ENCODE results near the gene TBL3. TPM values are rescaled to one million over a fixed set of nuclear protein-coding genes. Genes with fewer than 3 reads are reported as not detected.

The TBL3 gene
- total and polyA plus RNA-seq, 3 experiments from 2014 or later = 62.9 to 78.0 (median 74.6) TPM

DNA sequence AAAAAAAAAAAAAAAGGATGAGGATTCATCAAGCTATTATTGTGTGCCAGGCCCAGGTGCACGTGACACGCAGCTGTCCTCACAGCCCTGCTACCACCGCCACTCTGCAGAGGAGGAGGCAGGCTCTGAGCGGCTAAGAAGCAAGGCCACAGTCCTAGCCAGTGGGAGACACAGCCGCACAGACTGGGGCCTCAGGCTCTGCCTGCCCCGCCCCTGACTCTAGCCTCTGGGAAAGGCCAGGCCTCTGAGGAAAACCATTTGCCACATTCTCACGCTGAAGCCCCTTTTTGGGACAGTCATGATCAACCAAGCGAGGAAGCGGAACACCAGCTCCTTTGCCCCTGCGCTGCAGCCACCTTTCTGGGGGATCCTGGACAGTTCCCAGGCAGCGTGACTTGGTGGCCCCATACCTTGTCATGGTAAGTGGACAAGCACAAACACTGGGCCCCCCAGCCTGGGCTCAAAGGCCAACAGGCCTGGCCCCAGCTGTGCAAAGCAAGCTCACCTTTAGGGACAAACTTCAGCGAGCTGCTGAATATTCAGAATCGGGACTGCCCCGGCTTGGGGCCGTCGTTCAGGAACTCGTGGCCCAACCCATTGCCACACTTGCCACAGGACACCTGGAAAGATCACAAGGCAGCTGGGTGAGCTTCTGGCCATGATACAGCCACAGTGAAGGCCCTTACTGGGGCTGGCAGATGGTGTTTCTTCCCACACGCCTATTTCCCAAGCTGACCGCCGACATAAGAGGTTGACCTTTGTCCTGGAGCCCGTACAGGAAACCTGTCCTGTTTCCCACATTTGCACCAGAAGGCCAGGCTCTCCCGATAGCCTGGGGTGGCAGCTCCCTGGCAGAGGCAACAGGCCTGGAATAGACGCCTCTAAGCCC, 31.3 kb upstream of the TBL3 start:
- Histone ChIP-seq H3K4me1 (ENCODE audit: insufficient read depth, low read length) (peaks cover 16% of the 10 kb centered on the region), H3K36me3 (ENCODE audit: insufficient read depth, low read length) (peaks cover 9% of the 10 kb centered on the region), H3K4me3 (ENCODE audit: low read length) (no peak overlapping the region), H3K9me3 (ENCODE audit: low read length) (no peaks in the 10 kb centered on the region), H3K27me3 (ENCODE audit: insufficient read depth, low read length, poor library complexity, severe bottlenecking) (no peaks in the 10 kb centered on the region), H3K27ac (ENCODE audit: low read depth, low read length) (no peak overlapping the region)
- no peak for DNase-seq
- no peaks in the 10 kb centered on the region for H3K9me3 Mint-ChIP-seq
- peak overlapping the region in 2 of 7 donors; percentile 23 to 30 for H3K4me3 Mint-ChIP-seq
- POLR2A ChIA-PET = no interaction called here
- H3K4me1 Mint-ChIP-seq = peaks cover 8 to 24% (median 11%) of the 10 kb centered on the region in 3 donors
- H3K27ac Mint-ChIP-seq = no peak overlapping the region
- H3K36me3 Mint-ChIP-seq = peaks cover 0 to 26% (median 1%) of the 10 kb centered on the region in 3 donors
- CTCF ChIA-PET = interaction anchor here (1.2 kb wide), 1 partner anchor 15 kb away, joined by 3 read pairs; no protein-coding TSS in a partner anchor
- H3K27me3 Mint-ChIP-seq = no peaks in the 10 kb centered on the region

DNA sequence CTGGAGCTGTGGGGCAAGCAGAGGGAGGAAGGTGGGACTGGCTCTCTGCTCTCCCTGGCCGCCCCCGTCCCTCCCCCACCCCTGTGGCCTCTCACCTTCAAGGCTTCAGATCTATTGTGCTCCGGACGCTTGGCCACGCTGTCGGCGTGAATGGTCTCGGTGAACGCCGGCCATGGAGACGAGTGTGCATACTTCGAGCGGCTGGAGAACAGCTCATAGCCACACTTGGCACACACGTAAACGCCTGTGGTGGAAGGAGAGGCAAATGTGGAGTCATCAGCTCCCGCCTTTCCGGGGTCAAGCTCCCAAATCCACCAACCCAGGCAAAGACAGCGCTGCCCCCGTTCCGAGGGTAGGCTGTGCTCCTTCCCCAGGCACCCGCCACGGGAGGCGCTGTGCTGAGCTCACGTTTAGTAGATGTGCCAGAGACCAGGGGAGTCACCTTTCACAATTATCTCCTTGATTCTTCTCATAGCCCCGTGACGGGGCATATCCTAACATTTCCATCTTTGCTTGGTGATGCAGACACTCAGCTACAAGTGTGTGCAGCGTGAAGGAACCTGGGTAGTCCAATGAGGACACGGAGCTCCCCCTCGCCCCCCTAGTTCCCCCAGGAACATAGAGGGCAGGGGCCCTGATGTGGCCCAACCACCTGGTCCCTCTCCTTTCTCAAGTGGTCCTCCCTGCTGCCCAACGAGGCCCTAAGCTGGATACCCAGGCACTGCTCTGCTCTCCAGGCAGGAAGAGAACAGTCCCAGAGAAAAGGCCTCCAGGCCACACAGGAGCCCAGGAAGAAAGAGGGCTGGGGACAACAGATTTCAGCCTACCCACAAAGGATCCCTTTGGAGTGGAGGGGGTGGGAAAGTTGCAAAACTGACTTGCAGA, 30.4 kb upstream of the TBL3 start:
- Histone ChIP-seq H3K9me3 (ENCODE audit: low read length) (no peaks in the 10 kb centered on the region), H3K4me3 (ENCODE audit: low read length) (no peak overlapping the region), H3K27me3 (ENCODE audit: insufficient read depth, low read length, poor library complexity, severe bottlenecking) (no peaks in the 10 kb centered on the region), H3K36me3 (ENCODE audit: insufficient read depth, low read length) (peaks cover 9% of the 10 kb centered on the region), H3K27ac (ENCODE audit: low read depth, low read length) (peak overlapping the region; percentile 72), H3K4me1 (ENCODE audit: insufficient read depth, low read length) (peaks cover 16% of the 10 kb centered on the region)
- H3K27ac Mint-ChIP-seq = peak overlapping the region in 2 of 8 donors; percentile 26 to 66
- peaks cover 8 to 24% (median 11%) of the 10 kb centered on the region in 3 donors for H3K4me1 Mint-ChIP-seq
- H3K27me3 Mint-ChIP-seq = no peaks in the 10 kb centered on the region
- ChIA-PET POLR2A (no interaction called here), CTCF (interaction anchor here (1.2 kb wide), 1 partner anchor 14 kb away, joined by 3 read pairs; no protein-coding TSS in a partner anchor)
- peak overlapping the region; percentile 40 to 95 (median 87) for H3K4me3 Mint-ChIP-seq
- H3K36me3 Mint-ChIP-seq = peaks cover 0 to 26% (median 1%) of the 10 kb centered on the region in 3 donors
- DNase-seq = no peak
- no peaks in the 10 kb centered on the region for H3K9me3 Mint-ChIP-seq

GRCh38 chr16:1942047-1942809, 29.6 kb upstream of the TBL3 start:
- peak overlapping the region; percentile 79 for H3K4me3 ChIP-seq (ENCODE audit: low read length)
- peak overlapping the region; percentile 72 for H3K27ac ChIP-seq (ENCODE audit: low read depth, low read length)
- POLR2A ChIA-PET = interaction anchor here (1.7 kb wide), 1 partner anchor 23 kb away, joined by 16 read pairs; the partner anchor contains the start of gene RPS2

DNA sequence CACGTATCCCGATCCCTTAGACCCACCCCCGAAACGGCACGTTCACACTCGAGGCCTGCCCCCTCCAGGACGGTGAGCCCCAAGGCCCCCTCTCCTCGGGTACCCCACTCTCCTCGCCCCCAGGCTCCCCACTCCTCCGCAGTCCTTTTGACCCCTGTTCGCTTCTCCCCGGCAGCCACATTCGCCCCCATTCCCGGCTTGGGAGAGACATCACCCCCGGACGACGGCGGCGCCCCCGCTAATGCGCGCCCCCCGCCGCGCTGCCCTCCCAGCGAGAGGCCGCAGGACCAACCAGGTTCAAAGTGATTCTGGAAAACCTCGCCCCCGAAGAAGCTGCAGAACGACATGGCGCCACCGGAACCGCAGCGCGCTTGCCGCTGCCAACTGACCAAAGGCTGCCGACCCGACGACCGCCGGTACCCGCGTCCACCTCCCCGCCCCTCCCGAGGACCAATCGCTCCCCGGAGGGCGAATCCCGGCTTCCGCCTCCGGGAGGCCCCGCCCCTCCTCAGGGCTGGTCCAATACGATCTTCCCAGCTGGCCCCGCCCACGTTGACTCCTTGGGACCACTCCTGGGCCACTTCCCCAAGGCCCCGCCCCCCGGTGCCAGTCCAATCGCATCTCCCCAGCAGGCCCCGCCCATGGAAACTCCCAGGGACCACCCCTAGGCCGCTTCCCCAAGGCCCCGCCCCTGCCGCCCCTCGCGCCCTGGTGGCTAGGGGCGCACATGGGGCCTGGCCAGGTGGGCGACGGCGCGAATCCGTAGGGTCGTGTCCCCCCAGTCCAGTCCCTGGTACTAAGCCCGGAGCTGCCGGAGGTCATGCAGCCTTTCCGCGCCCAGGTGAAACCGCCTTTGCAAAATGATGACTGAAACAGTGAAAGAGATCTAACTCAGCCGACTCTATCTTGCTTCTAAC, 28.8 kb upstream of the TBL3 start, which contains the start of gene MSRB1:
TSS of gene MSRB1 (minus strand) at position 390 of the 917 bp plus-strand sequence. CDS start at position 347, 43 bp downstream.
- H3K36me3 ChIP-seq (ENCODE audit: insufficient read depth, low read length) = peaks cover 9% of the 10 kb centered on the region
- peaks cover 16% of the 10 kb centered on the region for H3K4me1 ChIP-seq (ENCODE audit: insufficient read depth, low read length)
- H3K9me3 ChIP-seq (ENCODE audit: low read length) = no peaks in the 10 kb centered on the region
- peak within 1 kb of the TSS; percentile 72 for H3K27ac ChIP-seq (ENCODE audit: low read depth, low read length)
- H3K4me3 Mint-ChIP-seq = peak within 1 kb of the TSS; percentile 80 to 95 (median 88)
- POLR2A ChIA-PET = interaction anchor here (1.0 to 1.7 kb wide), 6 partner anchors 9 to 212 kb away, joined by 3 to 16 read pairs (median 6); partner anchors contain the start of genes NUBP2, RPS2, SPSB3 and TRAF7
- peak within 1 kb of the TSS; percentile 79 for H3K4me3 ChIP-seq (ENCODE audit: low read length)
- peaks cover 8 to 24% (median 11%) of the 10 kb centered on the region in 3 donors for H3K4me1 Mint-ChIP-seq
- H3K27me3 Mint-ChIP-seq = no peaks in the 10 kb centered on the region
- H3K27ac Mint-ChIP-seq = peak within 1 kb of the TSS; percentile 46 to 92 (median 78)
- peak; percentile 98 to 100 (median 100) for DNase-seq
- H3K36me3 Mint-ChIP-seq = peaks cover 0 to 19% (median under 1%) of the 10 kb centered on the region in 3 donors
- no peaks in the 10 kb centered on the region for H3K9me3 Mint-ChIP-seq
- CTCF ChIA-PET = interaction anchor here (1.1 to 1.4 kb wide), 3 partner anchors 8 to 15 kb away, joined by 4 to 9 read pairs (median 6); no protein-coding TSS in a partner anchor
- no peaks in the 10 kb centered on the region for H3K27me3 ChIP-seq (ENCODE audit: insufficient read depth, low read length, poor library complexity, severe bottlenecking)

More at GRCh38 chr16:1942047-1942809, 29.6 kb upstream of the TBL3 start:
- no peak for DNase-seq
- Mint-ChIP-seq H3K9me3 (no peaks in the 10 kb centered on the region), H3K36me3 (peaks cover 0 to 24% (median 1%) of the 10 kb centered on the region in 3 donors), H3K27me3 (no peaks in the 10 kb centered on the region), H3K4me3 (peak overlapping the region; percentile 80 to 95 (median 88)), H3K4me1 (peaks cover 8 to 24% (median 11%) of the 10 kb centered on the region in 3 donors), H3K27ac (peak overlapping the region in 2 of 8 donors; percentile 17 to 68)
- Histone ChIP-seq H3K27me3 (ENCODE audit: insufficient read depth, low read length, poor library complexity, severe bottlenecking) (no peaks in the 10 kb centered on the region), H3K4me1 (ENCODE audit: insufficient read depth, low read length) (peaks cover 16% of the 10 kb centered on the region), H3K9me3 (ENCODE audit: low read length) (no peaks in the 10 kb centered on the region), H3K36me3 (ENCODE audit: insufficient read depth, low read length) (peaks cover 9% of the 10 kb centered on the region)
- CTCF ChIA-PET = interaction anchor here (1.1 kb wide), 1 partner anchor 16 kb away, joined by 6 read pairs; no protein-coding TSS in a partner anchor

DNA sequence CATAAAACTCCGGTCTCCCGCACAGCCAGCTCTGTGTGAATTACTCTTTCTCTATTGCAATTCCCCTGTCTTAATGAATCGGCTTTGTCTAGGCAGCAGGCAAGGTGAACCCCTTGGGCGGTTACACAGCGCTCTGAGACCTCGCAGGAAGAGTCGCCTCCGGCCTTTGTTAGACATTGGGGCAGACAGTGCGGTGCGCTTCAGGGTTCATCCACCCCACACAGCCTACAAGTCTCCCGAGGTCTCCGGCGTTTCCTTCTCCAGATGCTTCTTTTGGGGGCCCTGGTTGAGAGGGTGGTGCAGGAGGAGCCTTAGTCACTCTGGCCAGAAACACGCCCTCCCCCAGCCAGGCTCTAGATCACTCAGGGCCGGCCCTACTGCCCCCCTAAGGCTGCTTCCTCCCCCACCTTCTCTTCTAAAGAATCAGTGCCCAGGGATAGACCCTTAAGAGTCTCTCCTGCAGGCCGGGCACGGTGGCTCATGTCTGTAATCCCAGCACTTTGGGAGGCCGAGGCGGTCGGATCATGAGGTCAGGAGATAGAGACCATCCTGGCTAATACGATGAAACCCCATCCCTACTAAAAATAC, 27.1 kb upstream of the TBL3 start:
- no peaks in the 10 kb centered on the region for H3K36me3 ChIP-seq (ENCODE audit: insufficient read depth, low read length)
- CTCF ChIA-PET = no interaction called here
- Mint-ChIP-seq H3K4me1 (peaks cover 8 to 24% (median 11%) of the 10 kb centered on the region in 3 donors), H3K27ac (peak overlapping the region in 4 of 8 donors; percentile 51 to 82 (median 56)), H3K36me3 (peaks cover 0 to 6% (median 0%) of the 10 kb centered on the region in 3 donors), H3K4me3 (peak overlapping the region; percentile 13 to 94 (median 80)), H3K27me3 (no peaks in the 10 kb centered on the region), H3K9me3 (no peaks in the 10 kb centered on the region)
- H3K4me1 ChIP-seq (ENCODE audit: insufficient read depth, low read length) = peaks cover 16% of the 10 kb centered on the region
- no peak for DNase-seq
- POLR2A ChIA-PET = no interaction called here
- H3K27me3 ChIP-seq (ENCODE audit: insufficient read depth, low read length, poor library complexity, severe bottlenecking) = no peaks in the 10 kb centered on the region
- no peak overlapping the region for H3K4me3 ChIP-seq (ENCODE audit: low read length)
- no peak overlapping the region for H3K27ac ChIP-seq (ENCODE audit: low read depth, low read length)
- H3K9me3 ChIP-seq (ENCODE audit: low read length) = no peaks in the 10 kb centered on the region

GRCh38 chr16:1945559-1946391, 26.1 kb upstream of the TBL3 start:
- ChIA-PET CTCF (interaction anchor here (0.5 to 2.2 kb wide), 2 partner anchors 12 to 1202 kb away, joined by 3 to 7 read pairs; partner anchors contain the start of gene NDUFB10), POLR2A (no interaction called here)
- H3K27me3 ChIP-seq (ENCODE audit: insufficient read depth, low read length, poor library complexity, severe bottlenecking) = no peaks in the 10 kb centered on the region
- no peak overlapping the region for H3K27ac Mint-ChIP-seq
- H3K4me1 Mint-ChIP-seq = peaks cover 8 to 24% (median 11%) of the 10 kb centered on the region in 3 donors
- no peaks in the 10 kb centered on the region for H3K27me3 Mint-ChIP-seq
- no peaks in the 10 kb centered on the region for H3K36me3 ChIP-seq (ENCODE audit: insufficient read depth, low read length)
- no peak overlapping the region for H3K4me3 ChIP-seq (ENCODE audit: low read length)
- no peaks in the 10 kb centered on the region for H3K9me3 ChIP-seq (ENCODE audit: low read length)
- no peak overlapping the region for H3K4me3 Mint-ChIP-seq
- no peaks in the 10 kb centered on the region for H3K9me3 Mint-ChIP-seq
- peaks cover 0 to 6% (median 0%) of the 10 kb centered on the region in 3 donors for H3K36me3 Mint-ChIP-seq
- DNase-seq = no peak
- H3K4me1 ChIP-seq (ENCODE audit: insufficient read depth, low read length) = peaks cover 16% of the 10 kb centered on the region
- H3K27ac ChIP-seq (ENCODE audit: low read depth, low read length) = no peak overlapping the region

Measured in CD8-positive, alpha-beta memory T cell (primary cell).